ENCODE data around the gene ZSCAN10.

ZSCAN10 gene

GRCh38 chr16:3046641-3047386 lies 52.3 kb downstream of the ZSCAN10 start:
- DNase-seq (ENCODE audit: low spot score): no peak

DNA sequence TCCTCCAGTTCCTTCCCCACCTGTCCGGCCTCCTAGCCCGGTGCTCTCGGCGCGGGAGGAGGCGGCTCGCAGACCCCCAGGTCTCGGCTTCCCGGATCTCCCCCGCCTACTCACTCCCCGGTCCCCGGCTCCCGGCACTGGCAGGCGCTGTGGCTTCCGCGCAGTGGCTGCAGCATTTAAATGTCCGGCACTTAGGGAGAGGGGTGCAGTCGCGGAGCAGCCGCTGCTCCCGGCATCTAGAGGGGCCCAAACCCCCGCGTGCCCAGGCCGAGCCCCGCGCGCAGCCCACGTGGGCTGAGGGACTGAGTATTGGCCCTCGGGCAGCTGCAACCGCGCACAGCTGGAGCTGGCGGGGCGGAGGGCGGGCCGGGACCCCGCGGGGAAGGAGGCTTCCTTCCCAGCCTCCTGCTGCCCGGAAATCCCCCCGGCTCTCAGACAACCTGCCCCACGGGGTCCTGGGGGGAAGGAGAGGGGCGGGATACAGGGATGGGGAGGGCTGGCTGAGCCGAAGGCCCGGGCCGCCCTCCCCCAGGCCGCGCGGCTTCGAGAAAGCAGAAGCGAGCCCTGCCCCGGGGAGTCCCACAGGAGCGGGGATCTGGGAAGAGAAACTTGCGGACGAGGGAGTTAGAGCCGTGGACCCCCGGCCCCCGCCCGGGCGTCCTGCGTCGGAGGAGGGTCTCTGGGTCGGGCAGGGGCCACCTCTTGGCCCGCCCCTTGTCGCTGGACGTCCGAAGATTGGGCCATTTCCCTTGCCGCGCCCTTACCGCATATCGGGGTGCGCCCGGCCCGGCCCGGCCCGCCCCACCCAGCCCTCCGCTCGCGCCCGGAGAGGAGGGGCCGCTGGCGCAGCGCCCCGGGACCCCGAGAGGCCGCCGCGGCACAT lies 53.1 kb downstream of the ZSCAN10 start, which contains the start of gene MMP25:
Gene MMP25 (plus strand): TSS at position 804 of the 883 bp plus-strand sequence. CDS start 357 bp downstream, outside the sequence.
- DNase-seq (ENCODE audit: low spot score): no peak

- DNase-seq (ENCODE audit: low spot score): no peak
Measured at GRCh38 chr16:3044708-3045107, 54.4 kb downstream of the ZSCAN10 start.

DNA sequence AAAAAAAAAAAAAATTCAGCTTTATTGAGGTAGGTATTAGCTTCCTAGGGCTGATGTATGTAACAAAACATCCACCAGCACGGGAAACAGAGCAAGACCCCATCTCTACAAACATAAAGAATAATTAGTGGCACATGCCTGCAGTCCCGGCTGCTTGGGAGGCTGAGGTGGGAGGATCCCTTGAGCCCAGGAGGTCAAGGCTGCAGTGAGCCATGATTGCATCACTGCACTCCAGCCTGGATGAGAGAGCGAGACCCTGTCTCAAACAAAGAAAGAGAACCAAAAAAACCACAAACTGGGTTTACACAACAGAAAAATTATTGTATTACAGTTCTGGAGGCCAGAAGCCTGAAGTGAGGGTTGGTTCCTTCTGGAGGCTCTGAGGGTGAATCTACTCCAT lies 56.7 kb downstream of the ZSCAN10 start:
- DNase-seq (ENCODE audit: low spot score): no peak

GRCh38 chr16:3038896-3039295 lies 60.2 kb downstream of the ZSCAN10 start:
- DNase-seq (ENCODE audit: low spot score): no peak
